ENCODE data around the gene SYNJ2.

Gene SYNJ2

GRCh38 chr6:158070513-158070912 is 88.8 kb downstream of the SYNJ2 start:
- Histone ChIP-seq H3K4me2 (ENCODE audit: low read length) (no peak overlapping the region), H3K36me3 (replicated peaks; ENCODE audit: low read depth, low read length) (peaks cover 3% of the 10 kb centered on the region), H3K4me1 (ENCODE audit: low read length) (peaks cover 3% of the 10 kb centered on the region; the same call in 1 of the 2 replicates), H3K9ac (ENCODE audit: low read length) (no peak overlapping the region), H3K9me3 (ENCODE audit: insufficient read depth, low read length) (no peaks in the 10 kb centered on the region), H3K27me3 (ENCODE audit: low read depth, low read length) (no peaks in the 10 kb centered on the region), H3K79me2 (ENCODE audit: low read length) (no peaks in the 10 kb centered on the region), H3K4me3 (ENCODE audit: low read length) (no peak overlapping the region), H3K27ac (ENCODE audit: low read length) (no peak overlapping the region), H2AFZ (ENCODE audit: low read depth, low read length) (no peak overlapping the region), H4K20me1 (ENCODE audit: insufficient read depth, low read length) (no peaks in the 10 kb centered on the region)
- no peak for TF ChIP-seq CTCF (IDR thresholded peaks at IDR 0.05; ENCODE audit: low read depth, low read length)
- TF ChIP-seq EZH2phosphoT487 (IDR thresholded peaks at IDR 0.05; ENCODE audit: low read depth), result no peak

GRCh38 chr6:158071121-158072082 is 89.7 kb downstream of the SYNJ2 start:
- H3K9ac ChIP-seq (ENCODE audit: low read length), result no peak overlapping the region
- H3K4me2 ChIP-seq (ENCODE audit: low read length), result no peak overlapping the region
- no peaks in the 10 kb centered on the region for H3K79me2 ChIP-seq (ENCODE audit: low read length)
- peaks cover 3% of the 10 kb centered on the region for H3K36me3 ChIP-seq (replicated peaks; ENCODE audit: low read depth, low read length)
- no peak for TF ChIP-seq CTCF (IDR thresholded peaks at IDR 0.05; ENCODE audit: low read depth, low read length)
- no peak for TF ChIP-seq EZH2phosphoT487 (IDR thresholded peaks at IDR 0.05; ENCODE audit: low read depth)
- H4K20me1 ChIP-seq (ENCODE audit: insufficient read depth, low read length), result no peaks in the 10 kb centered on the region
- H3K4me1 ChIP-seq (ENCODE audit: low read length), result peaks cover 3% of the 10 kb centered on the region; the same call in 1 of the 2 replicates
- H3K4me3 ChIP-seq (ENCODE audit: low read length), result no peak overlapping the region
- H3K27ac ChIP-seq (ENCODE audit: low read length), result no peak overlapping the region
- H3K9me3 ChIP-seq (ENCODE audit: insufficient read depth, low read length), result no peaks in the 10 kb centered on the region
- no peaks in the 10 kb centered on the region for H3K27me3 ChIP-seq (ENCODE audit: low read depth, low read length)
- no peak overlapping the region for H2AFZ ChIP-seq (ENCODE audit: low read depth, low read length)

- H3K36me3 ChIP-seq (replicated peaks; ENCODE audit: low read depth, low read length), result peaks cover 3% of the 10 kb centered on the region
Observed at GRCh38 chr6:158072083-158072721, 90.5 kb downstream of the SYNJ2 start.

More at GRCh38 chr6:158072083-158072721, 90.5 kb downstream of the SYNJ2 start:
- H3K9me3 ChIP-seq (ENCODE audit: insufficient read depth, low read length), result no peaks in the 10 kb centered on the region
- H3K9ac ChIP-seq (ENCODE audit: low read length), result no peak overlapping the region
- H3K4me2 ChIP-seq (ENCODE audit: low read length), result peak overlapping the region; percentile 29; the same call in 1 of the 2 replicates
- H3K4me1 ChIP-seq (ENCODE audit: low read length), result peaks cover 3% of the 10 kb centered on the region; the same call in 1 of the 2 replicates
- TF ChIP-seq EZH2phosphoT487 (IDR thresholded peaks at IDR 0.05; ENCODE audit: low read depth), result no peak
- peak; percentile 78 for TF ChIP-seq CTCF (IDR thresholded peaks at IDR 0.05; ENCODE audit: low read depth, low read length)
- H3K4me3 ChIP-seq (ENCODE audit: low read length), result no peak overlapping the region
- H3K79me2 ChIP-seq (ENCODE audit: low read length), result no peaks in the 10 kb centered on the region
- no peaks in the 10 kb centered on the region for H4K20me1 ChIP-seq (ENCODE audit: insufficient read depth, low read length)
- H2AFZ ChIP-seq (ENCODE audit: low read depth, low read length), result no peak overlapping the region
- no peaks in the 10 kb centered on the region for H3K27me3 ChIP-seq (ENCODE audit: low read depth, low read length)
- H3K27ac ChIP-seq (ENCODE audit: low read length), result no peak overlapping the region
